ENCODE results near the gene TMEM139. TPM values are rescaled to one million over a fixed set of nuclear protein-coding genes. Genes with fewer than 3 reads are reported as not detected.

TMEM139 gene
- total RNA-seq, 4 donors from 2014 or later: 1.0 TPM; not detected in 3

DNA sequence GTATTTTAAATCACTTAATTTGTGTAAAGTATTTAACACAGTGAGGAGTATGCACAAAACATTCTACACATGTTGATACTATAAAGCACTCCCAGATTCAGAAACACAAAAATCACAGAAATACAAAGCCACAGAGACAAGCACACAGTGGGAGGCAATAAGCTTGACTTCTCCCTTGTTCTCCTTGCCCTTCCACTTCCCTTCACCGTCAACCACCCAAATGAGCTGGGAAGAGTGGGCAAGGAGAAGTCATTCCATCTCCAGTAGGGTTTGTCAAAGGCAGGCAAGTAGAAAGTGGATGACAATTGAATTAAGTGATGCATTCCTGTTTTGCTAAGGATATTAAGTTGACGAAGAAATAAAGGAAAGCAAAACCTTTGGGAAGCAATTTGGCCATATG lies 4.2 kb upstream of the TMEM139 start:
- TF ChIP-seq, protein P1, sequence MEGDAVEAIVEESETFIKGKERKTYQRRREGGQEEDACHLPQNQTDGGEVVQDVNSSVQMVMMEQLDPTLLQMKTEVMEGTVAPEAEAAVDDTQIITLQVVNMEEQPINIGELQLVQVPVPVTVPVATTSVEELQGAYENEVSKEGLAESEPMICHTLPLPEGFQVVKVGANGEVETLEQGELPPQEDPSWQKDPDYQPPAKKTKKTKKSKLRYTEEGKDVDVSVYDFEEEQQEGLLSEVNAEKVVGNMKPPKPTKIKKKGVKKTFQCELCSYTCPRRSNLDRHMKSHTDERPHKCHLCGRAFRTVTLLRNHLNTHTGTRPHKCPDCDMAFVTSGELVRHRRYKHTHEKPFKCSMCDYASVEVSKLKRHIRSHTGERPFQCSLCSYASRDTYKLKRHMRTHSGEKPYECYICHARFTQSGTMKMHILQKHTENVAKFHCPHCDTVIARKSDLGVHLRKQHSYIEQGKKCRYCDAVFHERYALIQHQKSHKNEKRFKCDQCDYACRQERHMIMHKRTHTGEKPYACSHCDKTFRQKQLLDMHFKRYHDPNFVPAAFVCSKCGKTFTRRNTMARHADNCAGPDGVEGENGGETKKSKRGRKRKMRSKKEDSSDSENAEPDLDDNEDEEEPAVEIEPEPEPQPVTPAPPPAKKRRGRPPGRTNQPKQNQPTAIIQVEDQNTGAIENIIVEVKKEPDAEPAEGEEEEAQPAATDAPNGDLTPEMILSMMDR (IDR thresholded peaks at IDR 0.05): no peak
- TF ChIP-seq POLR2A (IDR thresholded peaks at IDR 0.05; ENCODE audit: low read depth) (no peak), POLR2AphosphoS5 (IDR thresholded peaks at IDR 0.05) (no peak), EP300 (IDR thresholded peaks at IDR 0.05) (no peak)
- Histone ChIP-seq H3K9me3 (no peaks in the 10 kb centered on the region), H3K27me3 (no peaks in the 10 kb centered on the region), H3K27ac (replicated peaks in 1 of 4) (peak overlapping the region; percentile 42 to 62 (median 60)), H3K4me3 (no peak overlapping the region), H3K4me1 (peaks cover 13 to 20% (median 19%) of the 10 kb centered on the region in 4 donors), H3K36me3 (no peaks in the 10 kb centered on the region)
- no peak for DNase-seq (ENCODE audit: extremely low spot score)
- 86% methylated on average over 2 of the region's 2 CpGs for WGBS
- intact Hi-C loops (cut with DNase I): no loop called here

DNA sequence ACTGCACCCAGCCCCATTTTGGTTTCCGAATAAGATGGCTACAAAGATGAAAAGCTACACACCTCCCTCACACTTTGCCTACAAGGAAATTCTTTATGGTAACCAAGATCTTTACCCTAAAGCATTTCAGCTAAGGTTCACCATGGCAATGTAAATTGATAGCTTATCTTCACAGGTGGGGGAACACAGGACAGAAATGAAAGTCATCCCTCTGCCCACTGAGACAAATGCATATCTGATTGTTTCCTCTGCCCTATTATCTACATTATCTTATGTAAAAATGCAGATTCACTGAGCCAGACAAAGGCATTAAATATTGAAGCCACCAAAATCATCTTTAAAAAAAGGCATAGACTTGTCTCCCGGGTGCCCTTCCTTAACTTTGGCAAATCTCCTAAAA lies 3.2 kb upstream of the TMEM139 start:
- no peak for DNase-seq (ENCODE audit: extremely low spot score)
- intact Hi-C loops (cut with DNase I): no loop called here
- Histone ChIP-seq H3K27me3 (no peaks in the 10 kb centered on the region), H3K4me3 (no peak overlapping the region), H3K36me3 (no peaks in the 10 kb centered on the region), H3K27ac (replicated peaks in 1 of 4) (no peak overlapping the region), H3K9me3 (no peaks in the 10 kb centered on the region), H3K4me1 (peaks cover 13 to 20% (median 19%) of the 10 kb centered on the region in 4 donors)
- TF ChIP-seq EP300 (IDR thresholded peaks at IDR 0.05) (no peak), POLR2A (IDR thresholded peaks at IDR 0.05; ENCODE audit: low read depth) (no peak), POLR2AphosphoS5 (IDR thresholded peaks at IDR 0.05) (no peak)
- TF ChIP-seq, protein P1 (IDR thresholded peaks at IDR 0.05): no peak
- 95% methylated on average over 2 of the region's 2 CpGs for WGBS

DNA sequence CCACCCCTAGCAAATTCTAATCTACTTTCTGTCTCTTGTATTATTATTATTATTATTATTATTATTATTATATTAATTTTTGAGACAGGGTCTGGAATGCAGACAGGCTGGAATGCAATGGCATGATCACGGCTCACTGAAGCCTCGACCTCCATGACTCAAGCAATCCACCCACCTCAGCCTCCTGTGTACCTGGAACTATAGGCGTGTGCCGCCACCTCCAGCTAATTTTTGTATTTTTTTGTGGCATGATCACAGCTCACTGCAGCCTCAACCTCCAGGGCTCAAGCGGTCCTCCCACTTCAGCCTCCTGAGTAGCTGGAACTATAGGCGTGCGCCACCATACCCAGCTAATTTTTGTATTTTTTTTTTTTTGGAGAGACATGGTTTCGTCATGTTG lies 2.6 kb upstream of the TMEM139 start:
- no peak overlapping the region for H3K4me3 ChIP-seq
- H3K36me3 ChIP-seq: no peaks in the 10 kb centered on the region
- DNase-seq (ENCODE audit: extremely low spot score): no peak
- no peaks in the 10 kb centered on the region for H3K9me3 ChIP-seq
- 95% methylated on average over 8 of the region's 8 CpGs for WGBS
- peaks cover 13 to 22% (median 20%) of the 10 kb centered on the region in 4 donors for H3K4me1 ChIP-seq
- intact Hi-C loops (cut with DNase I): no loop called here
- TF ChIP-seq, protein P1 (IDR thresholded peaks at IDR 0.05): no peak
- no peak overlapping the region for H3K27ac ChIP-seq (replicated peaks in 1 of 4)
- no peaks in the 10 kb centered on the region for H3K27me3 ChIP-seq

DNA sequence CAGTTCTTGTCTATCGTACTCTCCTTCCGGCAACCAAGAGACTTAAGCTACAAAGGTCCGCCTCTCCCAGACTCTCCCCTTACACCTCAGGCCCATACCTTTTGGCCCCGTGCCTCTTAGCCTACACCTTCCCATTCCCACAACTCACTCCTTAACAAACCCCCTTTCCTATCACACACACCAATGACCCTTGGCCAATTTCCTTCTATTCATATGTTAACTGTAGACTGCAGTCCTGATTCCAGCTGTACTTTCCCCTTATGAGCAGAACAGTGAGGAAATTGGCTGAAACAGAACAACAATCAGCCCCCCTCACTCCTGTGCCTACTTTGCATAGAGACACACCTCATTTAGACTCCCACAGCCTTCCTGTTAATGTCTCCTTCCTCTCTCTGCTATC lies 1.4 kb upstream of the TMEM139 start:
- intact Hi-C loops (cut with DNase I): no loop called here
- WGBS: 91% methylated on average over 4 of the region's 4 CpGs

GRCh38 chr7:143285470-143285778 lies 666 bp downstream of the TMEM139 start:
- intact Hi-C loops (cut with DNase I): no loop called here
- TF ChIP-seq, protein P1 (IDR thresholded peaks at IDR 0.05): no peak
- TF ChIP-seq POLR2A (IDR thresholded peaks at IDR 0.05; ENCODE audit: low read depth) (no peak), POLR2AphosphoS5 (IDR thresholded peaks at IDR 0.05) (no peak), EP300 (IDR thresholded peaks at IDR 0.05) (no peak)
- no peak for DNase-seq (ENCODE audit: extremely low spot score)
- H3K27me3 ChIP-seq: no peaks in the 10 kb centered on the region
- peaks cover 23 to 32% (median 26%) of the 10 kb centered on the region in 4 donors for H3K4me1 ChIP-seq
- 90% methylated on average over 2 of the region's 3 CpGs for WGBS
- no peaks in the 10 kb centered on the region for H3K9me3 ChIP-seq
- no peak overlapping the region for H3K27ac ChIP-seq (replicated peaks in 1 of 4)
- H3K4me3 ChIP-seq: no peak overlapping the region
- no peaks in the 10 kb centered on the region for H3K36me3 ChIP-seq

More for the DNA sequence above, 1.4 kb upstream of the TMEM139 start:
- Histone ChIP-seq H3K4me1 (peaks cover 21 to 30% (median 27%) of the 10 kb centered on the region in 4 donors), H3K9me3 (no peaks in the 10 kb centered on the region), H3K27me3 (no peaks in the 10 kb centered on the region), H3K36me3 (no peaks in the 10 kb centered on the region), H3K27ac (replicated peaks in 1 of 4) (no peak overlapping the region), H3K4me3 (no peak overlapping the region)
- DNase-seq (ENCODE audit: extremely low spot score): no peak
- TF ChIP-seq POLR2A (IDR thresholded peaks at IDR 0.05; ENCODE audit: low read depth) (no peak), EP300 (IDR thresholded peaks at IDR 0.05) (no peak), POLR2AphosphoS5 (IDR thresholded peaks at IDR 0.05) (no peak)
- TF ChIP-seq, protein P1 (IDR thresholded peaks at IDR 0.05): no peak
